Body of pancreas (tissue), 4 donors: Measurements from ENCODE around the gene UBN2. TPM values are rescaled to one million over a fixed set of nuclear protein-coding genes. Genes with fewer than 3 reads are reported as not detected.

Source experiments
- ATAC-seq: fragments of 150-250 bp; one replicate; pipeline ENCODE4 v1.9.1; 2016
- DNase-seq, 4 donors: peaks; one replicate each; pipeline ENCODE4 v3.0.0-alpha.2; 2019
- H3K27ac ChIP-seq, 4 donors: fragments of 200-600 bp; sonication (generic); 1 replicate in 3 of 4; 2 replicates in 1 of 4; pipeline versions ENCODE4 v1.5.1 to v1.6.1; 2016 to 2019; ENCODE audit warnings: mild to moderate bottlenecking in 1 of 4, mixed read lengths in 1 of 4, moderate library complexity in 1 of 4
- H3K27me3 ChIP-seq, 2 donors: fragments of 200-600 bp; sonication (generic); one replicate each; pipeline ENCODE4 v1.6.0; 2016; ENCODE audit warnings: mild to moderate bottlenecking in 1 of 2
- H3K36me3 ChIP-seq, 2 donors: fragments of 200-600 bp; sonication (generic); replicated peaks in 1 of 2; 2 replicates each; pipeline ENCODE4 v1.5.1; 2016; ENCODE audit warnings: low read depth in 2 of 2; ENCODE audit not compliant: insufficient read depth in 1 of 2
- H3K4me1 ChIP-seq: fragments of 200-600 bp; sonication (generic); one replicate; pipeline ENCODE4 v1.6.0; 2016
- H3K4me3 ChIP-seq, 2 donors: fragments of 200-600 bp; sonication (generic); 1 replicate in 1 of 2; 2 replicates in 1 of 2; pipeline ENCODE4 v1.5.1; 2016 to 2019
- H3K9me3 ChIP-seq, 3 donors: fragments of 200-600 bp; sonication (generic); 1 replicate in 2 of 3; 2 replicates in 1 of 3; pipeline ENCODE4 v1.5.1; 2016
- POLR2A ChIP-seq, 3 donors: fragments of 450-650 bp; IDR thresholded peaks; one replicate each; pipeline ENCODE4 v1.6.1; 2016; ENCODE audit warnings: antibody characterized with exemption in 3 of 3, mild to moderate bottlenecking in 2 of 3
- WGBS, 2 donors: methylation state at CpG; one replicate each; pipeline ENCODE4 v1.1.5; 2017; 5-methylcytosine and 5-hydroxymethylcytosine counted together
- intact Hi-C: fragments of 100-400 bp; cut with DNase I; formaldehyde crosslinking; loops from one replicate; pipeline ENCODE4 v1.15.1; 2023
- total RNA-seq, 2 donors: library from RNA; depleted of rRNA; stranded (reverse); fragments of >200 nt; gene quantifications; one replicate each; pipeline ENCODE4 v1.1.0, GENCODE V29; 2016
- TF ChIP-seq, protein P1 (sequence below), 7 experiments: fragments of 450-650 bp in 4 of 7; fragments of 200-600 bp in 3 of 7; sonication (generic) in 3 of 7; IDR thresholded peaks; one replicate each; pipeline ENCODE4 v1.5.1; 2016 to 2019; ENCODE audit warnings: antibody characterized with exemption in 7 of 7

Gene UBN2
- total RNA-seq, 2 donors from 2014 or later = 14.0 to 15.5 TPM

GRCh38 chr7:139255290-139255689, 24.3 kb downstream of the UBN2 start:
- Histone ChIP-seq H3K4me1 (peaks cover 8% of the 10 kb centered on the region), H3K27ac (no peak overlapping the region), H3K27me3 (no peaks in the 10 kb centered on the region), H3K4me3 (no peak overlapping the region), H3K9me3 (no peaks in the 10 kb centered on the region), H3K36me3 (peaks cover 0 to 13% of the 10 kb centered on the region in 2 donors)
- WGBS, 2 donors = 79 to 80% methylated on average over 4 of the region's 4 CpGs
- intact Hi-C loops = loop anchor here (10.0 kb wide), 1 partner anchor 60 kb away; no protein-coding TSS in a partner anchor
- TF ChIP-seq, protein P1, sequence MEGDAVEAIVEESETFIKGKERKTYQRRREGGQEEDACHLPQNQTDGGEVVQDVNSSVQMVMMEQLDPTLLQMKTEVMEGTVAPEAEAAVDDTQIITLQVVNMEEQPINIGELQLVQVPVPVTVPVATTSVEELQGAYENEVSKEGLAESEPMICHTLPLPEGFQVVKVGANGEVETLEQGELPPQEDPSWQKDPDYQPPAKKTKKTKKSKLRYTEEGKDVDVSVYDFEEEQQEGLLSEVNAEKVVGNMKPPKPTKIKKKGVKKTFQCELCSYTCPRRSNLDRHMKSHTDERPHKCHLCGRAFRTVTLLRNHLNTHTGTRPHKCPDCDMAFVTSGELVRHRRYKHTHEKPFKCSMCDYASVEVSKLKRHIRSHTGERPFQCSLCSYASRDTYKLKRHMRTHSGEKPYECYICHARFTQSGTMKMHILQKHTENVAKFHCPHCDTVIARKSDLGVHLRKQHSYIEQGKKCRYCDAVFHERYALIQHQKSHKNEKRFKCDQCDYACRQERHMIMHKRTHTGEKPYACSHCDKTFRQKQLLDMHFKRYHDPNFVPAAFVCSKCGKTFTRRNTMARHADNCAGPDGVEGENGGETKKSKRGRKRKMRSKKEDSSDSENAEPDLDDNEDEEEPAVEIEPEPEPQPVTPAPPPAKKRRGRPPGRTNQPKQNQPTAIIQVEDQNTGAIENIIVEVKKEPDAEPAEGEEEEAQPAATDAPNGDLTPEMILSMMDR (IDR thresholded peaks at IDR 0.05) = no peak
- no peak for TF ChIP-seq POLR2A (IDR thresholded peaks at IDR 0.05)
- no peak for ATAC-seq
- DNase-seq = no peak

DNA sequence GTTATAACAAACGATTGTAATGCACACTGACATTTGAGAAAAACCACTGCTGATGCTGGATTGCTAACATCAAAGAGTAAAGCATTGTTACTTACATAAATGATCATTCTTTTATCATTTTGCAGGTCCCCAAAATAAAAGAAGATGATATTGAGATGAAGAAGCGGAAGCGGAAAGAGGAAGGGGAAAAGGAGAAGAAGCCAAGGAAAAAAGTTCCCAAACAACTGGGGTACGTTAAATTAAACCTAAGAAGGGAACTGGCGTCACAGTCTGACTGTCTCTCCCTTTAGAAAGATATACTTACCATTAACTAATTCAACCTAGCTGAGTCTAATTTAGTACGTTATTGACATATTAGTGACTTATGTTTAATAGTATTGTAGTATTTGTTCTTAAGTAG, 28.1 kb downstream of the UBN2 start:
- Histone ChIP-seq H3K4me3 (no peak overlapping the region), H3K27ac (no peak overlapping the region), H3K9me3 (no peaks in the 10 kb centered on the region), H3K4me1 (peaks cover 8% of the 10 kb centered on the region), H3K36me3 (peaks cover 4 to 19% of the 10 kb centered on the region in 2 donors), H3K27me3 (no peaks in the 10 kb centered on the region)
- no peak for TF ChIP-seq POLR2A (IDR thresholded peaks at IDR 0.05)
- TF ChIP-seq, protein P1 (IDR thresholded peaks at IDR 0.05) = no peak
- WGBS, 2 donors = 81% methylated on average over 6 of the region's 6 CpGs
- intact Hi-C loops = loop anchor here (10.0 kb wide), 1 partner anchor 64 kb away; no protein-coding TSS in a partner anchor
- DNase-seq (no peak), ATAC-seq (no peak)

GRCh38 chr7:139264220-139264619, 33.2 kb downstream of the UBN2 start:
- Histone ChIP-seq H3K27me3 (no peaks in the 10 kb centered on the region), H3K4me1 (no peaks in the 10 kb centered on the region), H3K36me3 (peaks cover 4 to 26% of the 10 kb centered on the region in 2 donors), H3K9me3 (no peaks in the 10 kb centered on the region), H3K4me3 (no peak overlapping the region), H3K27ac (no peak overlapping the region)
- intact Hi-C loops = no loop called here
- 96% methylated on average over 3 of the region's 3 CpGs for WGBS, 2 donors
- DNase-seq = no peak
- TF ChIP-seq POLR2A (IDR thresholded peaks at IDR 0.05) = no peak
- TF ChIP-seq, protein P1 (IDR thresholded peaks at IDR 0.05) = no peak
- no peak for ATAC-seq

- no peaks in the 10 kb centered on the region for H3K4me1 ChIP-seq
- no peaks in the 10 kb centered on the region for H3K9me3 ChIP-seq
- H3K36me3 ChIP-seq = peaks cover 4 to 24% of the 10 kb centered on the region in 2 donors
- TF ChIP-seq POLR2A (IDR thresholded peaks at IDR 0.05) = no peak
- TF ChIP-seq, protein P1 (IDR thresholded peaks at IDR 0.05) = no peak
- no peak for ATAC-seq
- 66 to 76% methylated on average over 2 of the region's 2 CpGs for WGBS, 2 donors
- no peak for DNase-seq
- no peak overlapping the region for H3K27ac ChIP-seq
- H3K27me3 ChIP-seq = no peaks in the 10 kb centered on the region
- no peak overlapping the region for H3K4me3 ChIP-seq
- intact Hi-C loops = no loop called here
Measured at GRCh38 chr7:139265673-139266072, 34.6 kb downstream of the UBN2 start.
